ENCODE measurements around the gene IGSF21.

Gene IGSF21

GRCh38 chr1:18339161-18339560 lies 231.6 kb downstream of the IGSF21 start:
- Histone ChIP-seq H3K9ac (no peak overlapping the region), H3K27ac (no peak overlapping the region), H3K4me2 (ENCODE audit: low read length) (no peak overlapping the region), H3K79me2 (no peaks in the 10 kb centered on the region), H3K36me3 (ENCODE audit: control insufficient read depth, insufficient read depth, low read length) (no peaks in the 10 kb centered on the region), H3K4me1 (no peaks in the 10 kb centered on the region), H3K9me3 (ENCODE audit: control insufficient read depth, low read length) (no peaks in the 10 kb centered on the region), H3K4me3 (ENCODE audit: low read depth, low read length) (no peak overlapping the region), H3K27me3 (ENCODE audit: control insufficient read depth, insufficient read depth, low read length) (no peaks in the 10 kb centered on the region), H2AFZ (no peak overlapping the region)
- TF ChIP-seq CTCF (IDR thresholded peaks at IDR 0.05), result no peak

- Histone ChIP-seq H3K4me1 (no peaks in the 10 kb centered on the region), H3K79me2 (no peaks in the 10 kb centered on the region), H2AFZ (no peak overlapping the region), H3K36me3 (ENCODE audit: control insufficient read depth, insufficient read depth, low read length) (no peaks in the 10 kb centered on the region), H3K27me3 (ENCODE audit: control insufficient read depth, insufficient read depth, low read length) (no peaks in the 10 kb centered on the region), H3K9ac (no peak overlapping the region), H3K9me3 (ENCODE audit: control insufficient read depth, low read length) (no peaks in the 10 kb centered on the region), H3K27ac (no peak overlapping the region), H3K4me3 (ENCODE audit: low read depth, low read length) (no peak overlapping the region), H3K4me2 (ENCODE audit: low read length) (no peak overlapping the region)
- no peak for TF ChIP-seq CTCF (IDR thresholded peaks at IDR 0.05)
These were observed 232.7 kb downstream of the IGSF21 start for GRCh38 chr1:18340158-18340764.

- no peak overlapping the region for H2AFZ ChIP-seq
- no peaks in the 10 kb centered on the region for H3K27me3 ChIP-seq (ENCODE audit: control insufficient read depth, insufficient read depth, low read length)
- no peak overlapping the region for H3K4me3 ChIP-seq (ENCODE audit: low read depth, low read length)
- no peaks in the 10 kb centered on the region for H3K4me1 ChIP-seq
- TF ChIP-seq CTCF (IDR thresholded peaks at IDR 0.05), result no peak
- no peak overlapping the region for H3K4me2 ChIP-seq (ENCODE audit: low read length)
- no peaks in the 10 kb centered on the region for H3K36me3 ChIP-seq (ENCODE audit: control insufficient read depth, insufficient read depth, low read length)
- no peak overlapping the region for H3K9ac ChIP-seq
- no peak overlapping the region for H3K27ac ChIP-seq
- no peaks in the 10 kb centered on the region for H3K79me2 ChIP-seq
- H3K9me3 ChIP-seq (ENCODE audit: control insufficient read depth, low read length), result no peaks in the 10 kb centered on the region
These were observed 233.2 kb downstream of the IGSF21 start for GRCh38 chr1:18340787-18341186.

GRCh38 chr1:18341291-18342069 lies 233.9 kb downstream of the IGSF21 start:
- Histone ChIP-seq H2AFZ (no peak overlapping the region), H3K4me2 (ENCODE audit: low read length) (no peak overlapping the region), H3K36me3 (ENCODE audit: control insufficient read depth, insufficient read depth, low read length) (no peaks in the 10 kb centered on the region), H3K79me2 (no peaks in the 10 kb centered on the region), H3K27me3 (ENCODE audit: control insufficient read depth, insufficient read depth, low read length) (no peaks in the 10 kb centered on the region), H3K27ac (no peak overlapping the region), H3K4me1 (no peaks in the 10 kb centered on the region), H3K9ac (no peak overlapping the region), H3K9me3 (ENCODE audit: control insufficient read depth, low read length) (no peaks in the 10 kb centered on the region), H3K4me3 (ENCODE audit: low read depth, low read length) (no peak overlapping the region)
- no peak for TF ChIP-seq CTCF (IDR thresholded peaks at IDR 0.05)
